Ishikawa (cell line): ENCODE results near the gene SLC8A1.

ENCODE experiments used
- CEBPB ChIP-seq: IDR thresholded peaks from 2 replicates; pipeline ENCODE4 v1.6.1; 2012
- CREB1 ChIP-seq: IDR thresholded peaks from 2 replicates; pipeline ENCODE4 v1.6.1; 2012; ENCODE audit warnings: low read depth
- EGR1 ChIP-seq: IDR thresholded peaks from 2 replicates; pipeline ENCODE4 v1.6.1; 2012
- EP300 ChIP-seq: IDR thresholded peaks from 2 replicates; pipeline ENCODE4 v1.6.1; 2012; ENCODE audit warnings: borderline replicate concordance
- FOXM1 ChIP-seq: IDR thresholded peaks from 2 replicates; pipeline ENCODE4 v1.6.1; 2012; ENCODE audit warnings: low read depth, borderline replicate concordance
- MAX ChIP-seq: IDR thresholded peaks from 2 replicates; pipeline ENCODE4 v1.6.1; 2012
- NFIC ChIP-seq: IDR thresholded peaks from 2 replicates; pipeline ENCODE4 v1.6.1; 2012
- RAD21 ChIP-seq: IDR thresholded peaks from 2 replicates; pipeline ENCODE4 v1.6.1; 2012; ENCODE audit warnings: low read depth
- REST ChIP-seq: IDR thresholded peaks from 2 replicates; pipeline ENCODE4 v1.6.1; 2012; ENCODE audit warnings: low read depth, mild to moderate bottlenecking
- TAF1 ChIP-seq: IDR thresholded peaks from 2 replicates; pipeline ENCODE4 v1.6.1; 2012; ENCODE audit warnings: low read depth, mild to moderate bottlenecking
- TCF12 ChIP-seq: IDR thresholded peaks from 2 replicates; pipeline ENCODE4 v1.6.1; 2012; ENCODE audit warnings: low read depth
- TEAD4 ChIP-seq: IDR thresholded peaks from 2 replicates; pipeline ENCODE4 v1.6.1; 2012
- USF1 ChIP-seq: IDR thresholded peaks from 2 replicates; pipeline ENCODE4 v1.6.1; 2012
- YY1 ChIP-seq: IDR thresholded peaks from 2 replicates; pipeline ENCODE4 v1.6.1; 2012; ENCODE audit warnings: low read depth
- ZBTB7A ChIP-seq: IDR thresholded peaks from 2 replicates; pipeline ENCODE4 v1.6.1; 2012; ENCODE audit warnings: low read depth

The SLC8A1 gene

GRCh38 chr2:40265602-40266001 lies 186.3 kb downstream of the SLC8A1 start:
- no peak for TF ChIP-seq NFIC
- no peak for TF ChIP-seq ZBTB7A
- no peak for TF ChIP-seq MAX
- no peak for TF ChIP-seq CEBPB
- TF ChIP-seq CREB1: no peak
- TF ChIP-seq TAF1: no peak
- no peak for TF ChIP-seq YY1
- TF ChIP-seq USF1: no peak
- no peak for TF ChIP-seq TEAD4
- TF ChIP-seq FOXM1: no peak
- no peak for TF ChIP-seq EP300
- TF ChIP-seq EGR1: no peak
- TF ChIP-seq TCF12: no peak
- TF ChIP-seq RAD21: no peak
- no peak for TF ChIP-seq REST

- no peak for TF ChIP-seq YY1
- TF ChIP-seq NFIC: no peak
- TF ChIP-seq REST: no peak
These were observed 190.8 kb downstream of the SLC8A1 start for GRCh38 chr2:40261042-40261441.

- TF ChIP-seq TAF1: no peak
- TF ChIP-seq TEAD4: no peak
- no peak for TF ChIP-seq MAX
- no peak for TF ChIP-seq USF1
- TF ChIP-seq FOXM1: no peak
- TF ChIP-seq EGR1: no peak
- no peak for TF ChIP-seq ZBTB7A
- TF ChIP-seq TCF12: no peak
- TF ChIP-seq CREB1: no peak
- no peak for TF ChIP-seq EP300
- TF ChIP-seq YY1: no peak
- no peak for TF ChIP-seq CEBPB
- no peak for TF ChIP-seq RAD21
- TF ChIP-seq REST: no peak
- no peak for TF ChIP-seq NFIC
These were observed 191.5 kb downstream of the SLC8A1 start for GRCh38 chr2:40260437-40260836.

- TF ChIP-seq TEAD4 (no peak), REST (no peak), YY1 (no peak), TCF12 (no peak), EGR1 (no peak), CREB1 (no peak), NFIC (no peak), FOXM1 (no peak), TAF1 (no peak)
These were observed 192.0 kb downstream of the SLC8A1 start for GRCh38 chr2:40259900-40260299.
